ENCODE measurements around the gene ALPP. TPM values are rescaled to one million over a fixed set of nuclear protein-coding genes. Genes with fewer than 3 reads are reported as not detected.
"Not testable (repeated sequence)": the region's sequence is repeated elsewhere in the genome, so short reads cannot be mapped to it uniquely, and the experiment has no call there.

ALPP gene
- total and polyA plus RNA-seq, 4 donors: 0.06 to 0.30 (median 0.10) TPM; not detected in 1

DNA sequence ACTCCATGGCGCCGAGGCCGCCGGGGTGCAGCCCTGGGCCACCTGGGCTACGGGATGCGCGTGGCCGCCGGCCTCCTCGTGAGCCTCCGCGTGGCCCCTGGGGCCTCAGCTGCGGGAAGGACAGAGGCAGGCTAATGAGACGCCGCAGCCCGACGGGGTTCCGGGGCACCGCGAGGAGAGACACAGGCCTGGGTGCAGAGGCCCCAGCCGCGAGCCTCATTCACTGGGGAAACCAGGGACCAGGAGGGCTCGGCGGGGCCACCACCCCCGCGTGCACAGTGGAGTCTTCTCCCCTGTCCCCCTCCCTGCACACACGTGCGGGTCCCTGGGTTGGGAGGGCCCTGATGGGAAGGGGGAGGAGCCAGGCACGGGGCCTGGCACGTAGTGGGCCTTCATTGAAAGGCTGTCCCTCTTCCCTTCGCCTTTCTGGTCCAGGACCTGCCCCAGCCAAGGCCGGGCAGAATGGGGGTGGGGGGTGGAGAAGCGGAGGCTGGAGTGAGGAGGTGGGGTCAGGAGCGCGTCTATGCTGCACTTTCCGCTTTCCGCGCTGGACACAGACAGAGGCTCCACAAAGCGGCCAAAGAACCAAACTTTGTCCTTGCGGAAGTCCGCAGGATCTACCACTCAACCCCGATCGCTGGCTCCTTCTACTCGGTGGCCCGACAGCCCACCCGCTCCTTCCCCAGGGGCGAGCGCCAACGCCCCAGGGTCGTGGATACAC lies 9.1 kb downstream of the ALPP start:
- no peaks in the 10 kb centered on the region for H3K9me3 ChIP-seq (ENCODE audit: control insufficient read depth, insufficient read depth, low read length)
- no peak overlapping the region for H3K4me3 ChIP-seq (ENCODE audit: low read depth, low read length)
- 2% methylated on average over 49 of the region's 50 CpGs for WGBS (ENCODE audit: insufficient coverage)
- H3K4me1 ChIP-seq (ENCODE audit: control insufficient read depth, insufficient read depth, low read length): peaks cover 26% of the 10 kb centered on the region
- H3K27ac ChIP-seq (ENCODE audit: low read depth, low read length): no peak overlapping the region
- H3K27me3 ChIP-seq (ENCODE audit: control insufficient read depth, insufficient read depth, low read length): peaks cover 76% of the 10 kb centered on the region
- H3K36me3 ChIP-seq (ENCODE audit: control insufficient read depth, insufficient read depth, low read length): no peaks in the 10 kb centered on the region
- DNase-seq (ENCODE audit: low read depth in 4 of 6, low spot score in 6 of 6): no peak

DNA sequence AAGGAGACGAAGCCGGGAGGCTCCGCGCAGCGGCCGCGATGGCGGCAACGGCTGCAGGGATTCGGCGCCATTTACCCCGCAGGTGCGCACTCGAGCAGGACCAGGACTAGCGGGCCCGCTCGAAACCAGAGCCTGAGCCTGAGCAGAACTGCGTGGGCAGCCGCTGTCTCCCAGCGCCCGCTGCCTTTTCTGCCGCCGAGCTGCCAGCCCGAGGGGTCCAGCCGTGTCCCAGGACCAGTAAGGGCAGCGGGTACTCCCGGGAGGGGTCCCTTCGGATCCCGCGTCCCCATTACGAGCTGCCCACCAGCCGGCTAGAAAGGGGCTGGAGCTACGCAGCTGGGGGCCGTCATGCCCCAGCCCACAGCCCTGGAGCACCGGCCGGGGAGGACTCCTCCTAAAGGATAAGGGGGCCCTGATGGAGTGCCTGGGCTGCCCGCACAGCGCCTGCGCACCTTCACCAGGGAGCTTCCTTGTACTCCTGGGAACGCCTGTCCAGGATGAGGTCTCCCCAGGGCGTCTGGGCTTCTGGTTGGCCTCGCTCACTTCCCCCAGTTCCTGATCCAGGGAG lies 9.9 kb downstream of the ALPP start:
- H3K9me3 ChIP-seq (ENCODE audit: control insufficient read depth, insufficient read depth, low read length): no peaks in the 10 kb centered on the region
- peaks cover 73% of the 10 kb centered on the region for H3K27me3 ChIP-seq (ENCODE audit: control insufficient read depth, insufficient read depth, low read length)
- WGBS (ENCODE audit: insufficient coverage): 4% methylated on average over 42 of the region's 42 CpGs
- no peak overlapping the region for H3K27ac ChIP-seq (ENCODE audit: low read depth, low read length)
- H3K4me1 ChIP-seq (ENCODE audit: control insufficient read depth, insufficient read depth, low read length): peaks cover 26% of the 10 kb centered on the region
- DNase-seq (ENCODE audit: low read depth in 4 of 6, low spot score in 6 of 6): no peak
- no peak overlapping the region for H3K4me3 ChIP-seq (ENCODE audit: low read depth, low read length)
- H3K36me3 ChIP-seq (ENCODE audit: control insufficient read depth, insufficient read depth, low read length): no peaks in the 10 kb centered on the region

DNA sequence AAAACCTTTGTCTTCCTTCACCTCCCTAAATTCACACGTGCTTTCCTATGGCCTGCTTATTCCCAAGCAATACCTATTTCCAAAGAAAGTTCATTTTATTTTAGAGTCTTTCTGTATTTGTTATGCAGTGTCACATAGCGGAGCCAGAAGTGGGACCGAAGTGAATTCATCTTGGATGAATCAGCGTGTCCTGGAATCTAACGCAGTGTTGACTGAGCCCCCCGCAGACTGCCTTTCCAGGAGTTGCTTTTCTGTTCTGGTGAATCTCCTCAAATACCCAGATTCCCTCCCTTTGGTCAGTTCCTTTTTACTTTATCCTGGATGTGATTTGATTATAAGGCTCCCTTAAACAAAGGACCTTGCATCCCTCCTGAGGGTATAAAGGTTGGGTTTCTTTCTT lies 10.8 kb downstream of the ALPP start:
- no peak for DNase-seq (ENCODE audit: low read depth in 4 of 6, low spot score in 6 of 6)
- Histone ChIP-seq H3K4me1 (ENCODE audit: control insufficient read depth, insufficient read depth, low read length) (peaks cover 26% of the 10 kb centered on the region), H3K4me3 (ENCODE audit: low read depth, low read length) (no peak overlapping the region), H3K9me3 (ENCODE audit: control insufficient read depth, insufficient read depth, low read length) (no peaks in the 10 kb centered on the region), H3K27ac (ENCODE audit: low read depth, low read length) (no peak overlapping the region), H3K27me3 (ENCODE audit: control insufficient read depth, insufficient read depth, low read length) (peaks cover 64% of the 10 kb centered on the region), H3K36me3 (ENCODE audit: control insufficient read depth, insufficient read depth, low read length) (no peaks in the 10 kb centered on the region)
- no CpG with 5 or more reads among the region's 6 CpGs for WGBS (ENCODE audit: insufficient coverage)

- Histone ChIP-seq H3K4me1 (ENCODE audit: control insufficient read depth, insufficient read depth, low read length) (peaks cover 26% of the 10 kb centered on the region), H3K27me3 (ENCODE audit: control insufficient read depth, insufficient read depth, low read length) (peaks cover 53% of the 10 kb centered on the region), H3K36me3 (ENCODE audit: control insufficient read depth, insufficient read depth, low read length) (no peaks in the 10 kb centered on the region), H3K4me3 (ENCODE audit: low read depth, low read length) (no peak overlapping the region), H3K27ac (ENCODE audit: low read depth, low read length) (no peak overlapping the region), H3K9me3 (ENCODE audit: control insufficient read depth, insufficient read depth, low read length) (no peaks in the 10 kb centered on the region)
- DNase-seq (ENCODE audit: low read depth in 4 of 6, low spot score in 6 of 6): peak in 1 of 6 donors; percentile 5
- 63% methylated on average over 2 of the region's 3 CpGs for WGBS (ENCODE audit: insufficient coverage)
Observed at GRCh38 chr2:232390661-232391060, 12.1 kb downstream of the ALPP start.

DNA sequence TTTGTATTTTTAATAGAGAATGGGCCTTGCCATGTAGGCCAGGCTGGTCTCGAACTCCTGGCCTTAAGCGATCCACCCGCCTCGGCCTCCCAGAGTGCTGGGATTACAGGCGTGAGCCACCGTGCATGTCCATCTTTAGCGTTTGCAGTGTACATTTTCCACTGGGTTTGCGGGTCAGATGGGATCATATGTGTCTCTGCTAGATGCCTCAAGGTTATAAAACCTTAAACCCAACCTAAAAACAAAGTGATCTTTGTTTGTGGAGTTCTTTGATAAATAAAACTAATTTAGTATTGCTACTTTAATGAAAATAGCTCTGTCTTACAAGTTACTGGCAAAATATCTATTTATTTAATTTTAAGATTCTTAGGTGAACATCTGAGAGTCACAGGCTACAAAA lies 15.0 kb downstream of the ALPP start:
- H3K4me3 ChIP-seq (ENCODE audit: low read depth, low read length): no peak overlapping the region
- H3K36me3 ChIP-seq (ENCODE audit: control insufficient read depth, insufficient read depth, low read length): no peaks in the 10 kb centered on the region
- peaks cover 4% of the 10 kb centered on the region for H3K4me1 ChIP-seq (ENCODE audit: control insufficient read depth, insufficient read depth, low read length)
- no peak for DNase-seq (ENCODE audit: low read depth in 4 of 6, low spot score in 6 of 6)
- peaks cover 24% of the 10 kb centered on the region for H3K27me3 ChIP-seq (ENCODE audit: control insufficient read depth, insufficient read depth, low read length)
- H3K9me3 ChIP-seq (ENCODE audit: control insufficient read depth, insufficient read depth, low read length): no peaks in the 10 kb centered on the region
- 89% methylated on average over 7 of the region's 8 CpGs for WGBS (ENCODE audit: insufficient coverage)
- H3K27ac ChIP-seq (ENCODE audit: low read depth, low read length): no peak overlapping the region

DNA sequence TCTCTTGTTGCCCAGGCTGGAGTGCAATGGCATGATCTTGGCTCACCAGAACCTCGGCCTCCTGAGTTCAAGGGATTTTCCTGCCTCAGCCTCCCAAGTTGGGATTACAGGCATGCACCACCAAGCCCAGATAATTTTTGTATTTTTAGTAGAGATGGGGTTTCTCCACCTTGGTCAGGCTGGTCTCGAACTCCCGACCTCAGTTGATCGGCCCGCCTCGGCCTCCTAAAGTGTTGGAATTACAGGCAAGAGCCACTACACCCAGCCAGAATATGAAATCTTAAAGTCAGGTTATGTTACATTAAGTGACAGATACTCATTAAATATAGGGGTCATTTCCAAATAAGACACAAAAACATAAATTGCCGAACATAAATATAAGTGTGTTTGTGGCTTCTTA lies 15.9 kb downstream of the ALPP start:
- not testable (repeated sequence) for H3K9me3 ChIP-seq (ENCODE audit: control insufficient read depth, insufficient read depth, low read length); DNase-seq (ENCODE audit: low read depth in 4 of 6, low spot score in 6 of 6); H3K4me1 ChIP-seq (ENCODE audit: control insufficient read depth, insufficient read depth, low read length); H3K4me3 ChIP-seq (ENCODE audit: low read depth, low read length); H3K27ac ChIP-seq (ENCODE audit: low read depth, low read length); H3K36me3 ChIP-seq (ENCODE audit: control insufficient read depth, insufficient read depth, low read length)
- peaks cover 16% of the 10 kb centered on the region for H3K27me3 ChIP-seq (ENCODE audit: control insufficient read depth, insufficient read depth, low read length)
- WGBS (ENCODE audit: insufficient coverage): no CpG with 5 or more reads among the region's 7 CpGs

- no peak overlapping the region for H3K27ac ChIP-seq (ENCODE audit: low read depth, low read length)
- no peaks in the 10 kb centered on the region for H3K4me1 ChIP-seq (ENCODE audit: control insufficient read depth, insufficient read depth, low read length)
- H3K27me3 ChIP-seq (ENCODE audit: control insufficient read depth, insufficient read depth, low read length): peaks cover 4% of the 10 kb centered on the region
- DNase-seq (ENCODE audit: low read depth in 4 of 6, low spot score in 6 of 6): no peak
- H3K4me3 ChIP-seq (ENCODE audit: low read depth, low read length): no peak overlapping the region
- no peaks in the 10 kb centered on the region for H3K36me3 ChIP-seq (ENCODE audit: control insufficient read depth, insufficient read depth, low read length)
- no peaks in the 10 kb centered on the region for H3K9me3 ChIP-seq (ENCODE audit: control insufficient read depth, insufficient read depth, low read length)
- WGBS (ENCODE audit: insufficient coverage): 100% methylated on average over 1 of the region's 1 CpG
Observed at GRCh38 chr2:232395586-232395985, 17.0 kb downstream of the ALPP start.

GRCh38 chr2:232396683-232397082 lies 18.1 kb downstream of the ALPP start:
- no peak for DNase-seq (ENCODE audit: low read depth in 4 of 6, low spot score in 6 of 6)
- Histone ChIP-seq H3K27me3 (ENCODE audit: control insufficient read depth, insufficient read depth, low read length) (peaks cover 3% of the 10 kb centered on the region), H3K36me3 (ENCODE audit: control insufficient read depth, insufficient read depth, low read length) (no peaks in the 10 kb centered on the region), H3K9me3 (ENCODE audit: control insufficient read depth, insufficient read depth, low read length) (no peaks in the 10 kb centered on the region), H3K4me1 (ENCODE audit: control insufficient read depth, insufficient read depth, low read length) (no peaks in the 10 kb centered on the region), H3K27ac (ENCODE audit: low read depth, low read length) (no peak overlapping the region), H3K4me3 (ENCODE audit: low read depth, low read length) (no peak overlapping the region)
- 86% methylated on average over 1 of the region's 2 CpGs for WGBS (ENCODE audit: insufficient coverage)

DNA sequence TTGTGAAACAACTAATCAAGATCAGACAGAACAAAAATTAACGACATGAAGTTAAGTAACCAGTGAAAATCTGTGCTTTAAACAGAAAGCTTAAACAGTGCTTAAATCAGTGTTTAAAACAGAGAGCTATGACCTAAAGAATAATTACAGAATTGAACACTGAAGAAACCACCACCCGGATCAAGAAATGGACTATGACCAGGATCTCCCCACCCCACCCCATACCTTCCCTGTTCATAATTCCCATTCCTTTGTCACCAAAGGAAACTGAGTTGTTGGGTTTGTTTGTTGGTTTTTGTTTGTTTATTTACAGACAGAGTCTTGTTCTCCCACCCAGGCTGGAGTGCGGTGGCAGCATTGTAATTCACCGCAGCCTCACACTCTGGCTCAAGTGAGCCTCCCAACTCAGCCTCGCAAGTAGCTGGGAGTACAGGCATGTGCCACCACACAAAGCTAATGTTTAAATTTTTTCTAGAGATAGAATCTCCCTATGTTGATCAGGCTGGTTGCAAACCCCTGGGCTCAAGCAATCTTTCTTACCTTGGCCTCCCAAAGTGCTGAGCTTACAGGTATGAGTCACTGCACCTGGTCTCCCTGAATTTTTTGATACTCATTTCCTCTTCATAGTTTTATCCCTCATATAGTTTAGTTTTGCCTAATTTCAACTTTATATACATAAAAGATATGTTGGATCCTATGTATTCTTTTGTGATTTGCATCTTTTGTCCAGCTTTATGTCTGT lies 19.9 kb downstream of the ALPP start:
- Histone ChIP-seq H3K9me3 (ENCODE audit: control insufficient read depth, insufficient read depth, low read length) (no peaks in the 10 kb centered on the region), H3K27me3 (ENCODE audit: control insufficient read depth, insufficient read depth, low read length) (no peaks in the 10 kb centered on the region), H3K27ac (ENCODE audit: low read depth, low read length) (no peak overlapping the region), H3K4me1 (ENCODE audit: control insufficient read depth, insufficient read depth, low read length) (no peaks in the 10 kb centered on the region), H3K36me3 (ENCODE audit: control insufficient read depth, insufficient read depth, low read length) (no peaks in the 10 kb centered on the region), H3K4me3 (ENCODE audit: low read depth, low read length) (no peak overlapping the region)
- DNase-seq (ENCODE audit: low read depth in 4 of 6, low spot score in 6 of 6): no peak
- WGBS (ENCODE audit: insufficient coverage): 89% methylated on average over 3 of the region's 5 CpGs

All from spinal cord (tissue), 10 donors.